ENCODE results near the gene FAAP100.

- TF ChIP-seq POLR2A (IDR thresholded peaks at IDR 0.05) (no peak), CTCF (IDR thresholded peaks at IDR 0.05) (no peak), EP300 (IDR thresholded peaks at IDR 0.05) (no peak)
These were observed 5.1 kb downstream of the FAAP100 start for GRCh38 chr17:81546906-81547613.

Measured in tibial nerve (tissue), 4 donors.